ENCODE data around the gene ETHE1. TPM values are rescaled to one million over a fixed set of nuclear protein-coding genes. Genes with fewer than 3 reads are reported as not detected.

The ETHE1 gene
- total and polyA plus RNA-seq, 8 donors: 17.1 to 39.8 (median 20.2) TPM

- DNase-seq (no peak), ATAC-seq (no peak)
- Histone ChIP-seq H3K4me1 (peaks cover 0 to 3% of the 10 kb centered on the region in 2 donors), H3K36me3 (no peaks in the 10 kb centered on the region), H3K4me3 (no peak overlapping the region), H3K27me3 (no peaks in the 10 kb centered on the region), H3K27ac (no peak overlapping the region), H3K9me3 (no peaks in the 10 kb centered on the region)
- intact Hi-C loops (cut with DNase I): no loop called here
- TF ChIP-seq CTCF (IDR thresholded peaks at IDR 0.05): no peak
These were observed 43.7 kb downstream of the ETHE1 start for GRCh38 chr19:43483281-43483680.

GRCh38 chr19:43482193-43482592 is 44.8 kb downstream of the ETHE1 start:
- peak in 1 of 4 donors; percentile 10 for DNase-seq
- no peak overlapping the region for H3K27ac ChIP-seq
- H3K4me3 ChIP-seq: no peak overlapping the region
- H3K27me3 ChIP-seq: no peaks in the 10 kb centered on the region
- no peaks in the 10 kb centered on the region for H3K9me3 ChIP-seq
- H3K4me1 ChIP-seq: no peaks in the 10 kb centered on the region
- intact Hi-C loops (cut with DNase I): no loop called here
- TF ChIP-seq CTCF (IDR thresholded peaks at IDR 0.05): no peak
- H3K36me3 ChIP-seq: no peaks in the 10 kb centered on the region
- no peak for ATAC-seq

GRCh38 chr19:43481701-43482100 is 45.3 kb downstream of the ETHE1 start:
- TF ChIP-seq CTCF (IDR thresholded peaks at IDR 0.05): no peak
- Histone ChIP-seq H3K4me1 (no peaks in the 10 kb centered on the region), H3K27ac (no peak overlapping the region), H3K4me3 (no peak overlapping the region), H3K27me3 (no peaks in the 10 kb centered on the region), H3K36me3 (no peaks in the 10 kb centered on the region), H3K9me3 (no peaks in the 10 kb centered on the region)
- DNase-seq (no peak), ATAC-seq (no peak)
- intact Hi-C loops (cut with DNase I): no loop called here

GRCh38 chr19:43480574-43480973 is 46.4 kb downstream of the ETHE1 start:
- intact Hi-C loops (cut with DNase I): no loop called here
- Histone ChIP-seq H3K4me3 (no peak overlapping the region), H3K4me1 (peaks cover 0 to 3% of the 10 kb centered on the region in 2 donors), H3K27ac (no peak overlapping the region), H3K36me3 (no peaks in the 10 kb centered on the region), H3K9me3 (no peaks in the 10 kb centered on the region), H3K27me3 (no peaks in the 10 kb centered on the region)
- ATAC-seq: no peak
- no peak for DNase-seq
- TF ChIP-seq CTCF (IDR thresholded peaks at IDR 0.05): no peak

GRCh38 chr19:43479961-43480561 is 46.9 kb downstream of the ETHE1 start:
- no peaks in the 10 kb centered on the region for H3K9me3 ChIP-seq
- no peak for ATAC-seq
- TF ChIP-seq CTCF (IDR thresholded peaks at IDR 0.05): no peak
- H3K36me3 ChIP-seq: no peaks in the 10 kb centered on the region
- no peak overlapping the region for H3K27ac ChIP-seq
- no peak for DNase-seq
- intact Hi-C loops (cut with DNase I): no loop called here
- no peaks in the 10 kb centered on the region for H3K27me3 ChIP-seq
- H3K4me3 ChIP-seq: no peak overlapping the region
- H3K4me1 ChIP-seq: peaks cover 0 to 7% of the 10 kb centered on the region in 2 donors

All from left lung (tissue), 10 donors.